HEK293 (cell line): ENCODE data around the gene F5.

ENCODE experiments used
- KLF1 ChIP-seq: fragments of 450-650 bp; formaldehyde crosslinking; IDR thresholded peaks from 2 replicates; pipeline ENCODE4 v1.5.1; 2016; ENCODE audit warnings: missing biosample characterization, missing genetic modification characterization
- MZF1 ChIP-seq: fragments of 450-650 bp; formaldehyde crosslinking; IDR thresholded peaks from 2 replicates; pipeline ENCODE4 v1.5.1; 2017; ENCODE audit warnings: missing biosample characterization, missing genetic modification characterization, borderline replicate concordance
- OSR2 ChIP-seq: fragments of 450-650 bp; formaldehyde crosslinking; IDR thresholded peaks from 2 replicates; pipeline ENCODE4 v1.5.1; 2016; ENCODE audit warnings: missing biosample characterization, missing genetic modification characterization
- REPIN1 ChIP-seq: fragments of 450-650 bp; formaldehyde crosslinking; IDR thresholded peaks from 2 replicates; pipeline ENCODE4 v1.5.1; 2017; ENCODE audit warnings: missing biosample characterization, missing genetic modification characterization, low read depth
- SCRT2 ChIP-seq: fragments of 450-650 bp; formaldehyde crosslinking; IDR thresholded peaks from 2 replicates; pipeline ENCODE4 v1.5.1; 2016; ENCODE audit warnings: missing biosample characterization, missing genetic modification characterization
- SP3 ChIP-seq: fragments of 450-650 bp; formaldehyde crosslinking; IDR thresholded peaks from 2 replicates; pipeline ENCODE4 v1.5.1; 2016; ENCODE audit warnings: missing biosample characterization, missing genetic modification characterization
- TRIM28 ChIP-seq: IDR thresholded peaks from 2 replicates; pipeline ENCODE4 v1.6.1; 2011; ENCODE audit warnings: low read length, control low read depth, borderline replicate concordance
- ZBTB17 ChIP-seq: fragments of 450-650 bp; formaldehyde crosslinking; IDR thresholded peaks from 2 replicates; pipeline ENCODE4 v1.5.1; 2016; ENCODE audit warnings: missing biosample characterization, missing genetic modification characterization
- ZNF140 ChIP-seq: fragments of 450-650 bp; formaldehyde crosslinking; IDR thresholded peaks from 2 replicates; pipeline ENCODE4 v1.5.1; 2016; ENCODE audit warnings: missing biosample characterization, missing genetic modification characterization
- ZNF155 ChIP-seq: fragments of 450-650 bp; formaldehyde crosslinking; IDR thresholded peaks from 2 replicates; pipeline ENCODE4 v1.5.1; 2016; ENCODE audit warnings: missing biosample characterization, missing genetic modification characterization
- ZNF24 ChIP-seq: fragments of 450-650 bp; formaldehyde crosslinking; IDR thresholded peaks from 2 replicates; pipeline ENCODE4 v1.5.1; 2016; ENCODE audit warnings: missing biosample characterization, missing genetic modification characterization
- ZNF391 ChIP-seq: fragments of 450-650 bp; formaldehyde crosslinking; IDR thresholded peaks from 2 replicates; pipeline ENCODE4 v1.5.1; 2016; ENCODE audit warnings: low read depth, missing biosample characterization, missing genetic modification characterization, borderline replicate concordance
- ZNF610 ChIP-seq: fragments of 450-650 bp; formaldehyde crosslinking; IDR thresholded peaks from 2 replicates; pipeline ENCODE4 v1.5.1; 2016; ENCODE audit warnings: missing biosample characterization, missing genetic modification characterization, borderline replicate concordance
- ZNF629 ChIP-seq: fragments of 450-650 bp; formaldehyde crosslinking; IDR thresholded peaks from 2 replicates; pipeline ENCODE4 v1.5.1; 2017; ENCODE audit warnings: missing biosample characterization, missing genetic modification characterization
- ZNF660 ChIP-seq: fragments of 450-650 bp; IDR thresholded peaks from 2 replicates; pipeline ENCODE4 v1.5.1; 2018; ENCODE audit warnings: missing biosample characterization, mild to moderate bottlenecking, missing genetic modification characterization
- ZNF670 ChIP-seq: fragments of 450-650 bp; formaldehyde crosslinking; IDR thresholded peaks from 2 replicates; pipeline ENCODE4 v1.5.1; 2016; ENCODE audit warnings: missing biosample characterization, missing genetic modification characterization, low read depth
- ZNF830 ChIP-seq: fragments of 450-650 bp; IDR thresholded peaks from 2 replicates; pipeline ENCODE4 v1.5.0; 2018; ENCODE audit warnings: missing biosample characterization, missing genetic modification characterization, low read depth, mild to moderate bottlenecking, moderate library complexity
- ZSCAN23 ChIP-seq: fragments of 450-650 bp; formaldehyde crosslinking; IDR thresholded peaks from 2 replicates; pipeline ENCODE4 v1.5.1; 2016; ENCODE audit warnings: missing biosample characterization, missing genetic modification characterization
- ZSCAN30 ChIP-seq: fragments of 450-650 bp; IDR thresholded peaks from 2 replicates; pipeline ENCODE4 v1.5.1; 2018; ENCODE audit warnings: missing biosample characterization, mild to moderate bottlenecking, missing genetic modification characterization, moderate library complexity
- TF ChIP-seq, protein P1 (sequence below): fragments of 450-650 bp; formaldehyde crosslinking; IDR thresholded peaks from 2 replicates; pipeline ENCODE4 v1.5.1; 2016; ENCODE audit warnings: missing biosample characterization, missing genetic modification characterization
- TF ChIP-seq, protein P2 (sequence below): sonication (generic); formaldehyde crosslinking; IDR thresholded peaks from 2 replicates; pipeline ENCODE4 v1.8.1; 2022; ENCODE audit warnings: mild to moderate bottlenecking, moderate library complexity, missing genetic modification reagents
- TF ChIP-seq, protein P3 (sequence below): fragments of 450-650 bp; formaldehyde crosslinking; IDR thresholded peaks from 2 replicates; pipeline ENCODE4 v1.5.1; 2016; ENCODE audit warnings: missing biosample characterization, missing genetic modification characterization

F5 gene

DNA sequence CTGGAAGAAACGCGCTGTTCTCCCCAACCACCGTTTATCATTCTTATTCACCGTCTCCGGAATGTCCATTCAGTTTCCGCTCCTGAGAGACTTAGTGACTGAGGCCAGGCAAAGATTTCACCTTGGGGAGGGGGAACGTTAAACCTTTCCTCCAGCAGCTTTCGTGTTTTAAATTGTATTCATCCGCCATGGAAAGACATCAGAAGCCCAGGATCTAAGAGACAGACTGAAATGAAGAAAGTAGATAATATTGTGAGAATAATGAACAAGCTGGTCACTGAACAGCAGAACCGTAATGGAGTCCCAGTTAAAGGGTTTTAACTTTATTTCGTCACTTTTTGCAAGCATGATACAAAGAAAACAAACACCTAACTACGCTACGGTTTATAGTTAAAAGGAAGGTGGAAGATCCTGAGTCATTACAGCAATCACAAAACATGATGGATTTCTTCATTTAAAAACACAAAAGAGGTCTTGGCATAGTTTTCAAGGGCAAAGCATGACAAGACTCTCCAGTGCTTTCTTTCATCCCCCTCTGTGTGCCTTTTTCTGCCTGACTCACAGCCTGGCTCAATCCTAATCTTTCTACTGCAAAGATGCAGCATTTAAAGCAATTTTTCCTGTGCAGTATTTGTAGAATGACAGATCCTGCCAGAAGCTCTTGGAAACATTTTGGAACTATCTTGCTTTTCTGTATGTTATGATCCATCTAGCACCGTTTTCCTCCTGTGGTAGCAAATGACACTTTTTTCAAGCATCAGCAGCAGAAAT is 99.8 kb downstream of the F5 start (continued):
- TF ChIP-seq, protein P1, sequence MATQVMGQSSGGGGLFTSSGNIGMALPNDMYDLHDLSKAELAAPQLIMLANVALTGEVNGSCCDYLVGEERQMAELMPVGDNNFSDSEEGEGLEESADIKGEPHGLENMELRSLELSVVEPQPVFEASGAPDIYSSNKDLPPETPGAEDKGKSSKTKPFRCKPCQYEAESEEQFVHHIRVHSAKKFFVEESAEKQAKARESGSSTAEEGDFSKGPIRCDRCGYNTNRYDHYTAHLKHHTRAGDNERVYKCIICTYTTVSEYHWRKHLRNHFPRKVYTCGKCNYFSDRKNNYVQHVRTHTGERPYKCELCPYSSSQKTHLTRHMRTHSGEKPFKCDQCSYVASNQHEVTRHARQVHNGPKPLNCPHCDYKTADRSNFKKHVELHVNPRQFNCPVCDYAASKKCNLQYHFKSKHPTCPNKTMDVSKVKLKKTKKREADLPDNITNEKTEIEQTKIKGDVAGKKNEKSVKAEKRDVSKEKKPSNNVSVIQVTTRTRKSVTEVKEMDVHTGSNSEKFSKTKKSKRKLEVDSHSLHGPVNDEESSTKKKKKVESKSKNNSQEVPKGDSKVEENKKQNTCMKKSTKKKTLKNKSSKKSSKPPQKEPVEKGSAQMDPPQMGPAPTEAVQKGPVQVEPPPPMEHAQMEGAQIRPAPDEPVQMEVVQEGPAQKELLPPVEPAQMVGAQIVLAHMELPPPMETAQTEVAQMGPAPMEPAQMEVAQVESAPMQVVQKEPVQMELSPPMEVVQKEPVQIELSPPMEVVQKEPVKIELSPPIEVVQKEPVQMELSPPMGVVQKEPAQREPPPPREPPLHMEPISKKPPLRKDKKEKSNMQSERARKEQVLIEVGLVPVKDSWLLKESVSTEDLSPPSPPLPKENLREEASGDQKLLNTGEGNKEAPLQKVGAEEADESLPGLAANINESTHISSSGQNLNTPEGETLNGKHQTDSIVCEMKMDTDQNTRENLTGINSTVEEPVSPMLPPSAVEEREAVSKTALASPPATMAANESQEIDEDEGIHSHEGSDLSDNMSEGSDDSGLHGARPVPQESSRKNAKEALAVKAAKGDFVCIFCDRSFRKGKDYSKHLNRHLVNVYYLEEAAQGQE (tag by site-specific recombination), result peak; percentile 53
- TF ChIP-seq ZBTB17 (peak; percentile 81), ZNF830 (tag by site-specific recombination) (no peak), KLF1 (tag by site-specific recombination) (no peak), ZNF610 (tag by site-specific recombination) (peak; percentile 84), TRIM28 (0 out of 2 replicates have a peak, but pooled peaks have one; percentile 31), MZF1 (tag by site-specific recombination) (0 out of 2 replicates have a peak, but pooled peaks have one; percentile 24), ZNF670 (no peak), SP3 (tag by site-specific recombination) (no peak), SCRT2 (tag by site-specific recombination) (0 out of 2 replicates have a peak, but pooled peaks have one; percentile 35), ZNF660 (tag by site-specific recombination) (peak; percentile 14; the same call in 1 of the 2 replicates), ZSCAN23 (tag by site-specific recombination) (no peak), ZNF24 (tag by site-specific recombination) (0 out of 2 replicates have a peak, but pooled peaks have one; percentile 62), ZSCAN30 (tag by site-specific recombination) (peak; percentile 88; the same call in 1 of the 2 replicates), ZNF391 (tag by site-specific recombination) (peak; percentile 63; the same call in 1 of the 2 replicates), ZNF629 (tag by site-specific recombination) (peak; percentile 80), ZNF155 (tag by site-specific recombination) (no peak), REPIN1 (peak; percentile 91; the same call in 1 of the 2 replicates), ZNF140 (tag by site-specific recombination) (no peak), OSR2 (tag by site-specific recombination) (0 out of 2 replicates have a peak, but pooled peaks have one; percentile 10)
- TF ChIP-seq, protein P2, sequence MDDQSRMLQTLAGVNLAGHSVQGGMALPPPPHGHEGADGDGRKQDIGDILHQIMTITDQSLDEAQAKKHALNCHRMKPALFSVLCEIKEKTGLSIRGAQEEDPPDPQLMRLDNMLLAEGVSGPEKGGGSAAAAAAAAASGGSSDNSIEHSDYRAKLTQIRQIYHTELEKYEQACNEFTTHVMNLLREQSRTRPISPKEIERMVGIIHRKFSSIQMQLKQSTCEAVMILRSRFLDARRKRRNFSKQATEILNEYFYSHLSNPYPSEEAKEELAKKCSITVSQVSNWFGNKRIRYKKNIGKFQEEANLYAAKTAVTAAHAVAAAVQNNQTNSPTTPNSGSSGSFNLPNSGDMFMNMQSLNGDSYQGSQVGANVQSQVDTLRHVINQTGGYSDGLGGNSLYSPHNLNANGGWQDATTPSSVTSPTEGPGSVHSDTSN (CRISPR knock-in tag), result no peak
- TF ChIP-seq, protein P3, sequence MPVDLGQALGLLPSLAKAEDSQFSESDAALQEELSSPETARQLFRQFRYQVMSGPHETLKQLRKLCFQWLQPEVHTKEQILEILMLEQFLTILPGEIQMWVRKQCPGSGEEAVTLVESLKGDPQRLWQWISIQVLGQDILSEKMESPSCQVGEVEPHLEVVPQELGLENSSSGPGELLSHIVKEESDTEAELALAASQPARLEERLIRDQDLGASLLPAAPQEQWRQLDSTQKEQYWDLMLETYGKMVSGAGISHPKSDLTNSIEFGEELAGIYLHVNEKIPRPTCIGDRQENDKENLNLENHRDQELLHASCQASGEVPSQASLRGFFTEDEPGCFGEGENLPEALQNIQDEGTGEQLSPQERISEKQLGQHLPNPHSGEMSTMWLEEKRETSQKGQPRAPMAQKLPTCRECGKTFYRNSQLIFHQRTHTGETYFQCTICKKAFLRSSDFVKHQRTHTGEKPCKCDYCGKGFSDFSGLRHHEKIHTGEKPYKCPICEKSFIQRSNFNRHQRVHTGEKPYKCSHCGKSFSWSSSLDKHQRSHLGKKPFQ, result no peak
